NCI-H2029 (cell line): ENCODE measurements around the gene CAMK2A.

Experiments used
- DNase-seq: peaks from one replicate; lab custom pipeline; 2025; lab: John Stamatoyannopoulos, UW

The CAMK2A gene

DNA sequence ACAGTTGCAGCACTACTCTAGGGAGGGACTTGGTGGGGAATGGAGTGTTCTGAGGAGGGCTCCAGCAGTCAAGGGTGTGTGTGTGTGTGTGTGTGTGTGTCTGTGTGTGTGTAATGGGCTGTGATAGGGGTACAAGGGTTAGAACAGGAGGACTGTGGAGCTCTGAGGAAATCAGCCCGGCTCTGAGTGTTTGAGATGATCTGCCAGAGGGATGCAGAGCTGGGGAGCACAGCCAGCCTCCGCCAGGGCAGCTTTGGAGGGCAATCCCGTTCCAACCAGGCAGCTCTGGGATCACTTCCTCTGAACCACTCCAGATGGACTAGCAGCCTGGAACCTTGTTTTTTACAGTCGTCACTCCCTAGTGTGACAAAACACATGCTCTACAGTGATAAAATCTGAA lies 102.7 kb downstream of the CAMK2A start:
- no peak for DNase-seq

DNA sequence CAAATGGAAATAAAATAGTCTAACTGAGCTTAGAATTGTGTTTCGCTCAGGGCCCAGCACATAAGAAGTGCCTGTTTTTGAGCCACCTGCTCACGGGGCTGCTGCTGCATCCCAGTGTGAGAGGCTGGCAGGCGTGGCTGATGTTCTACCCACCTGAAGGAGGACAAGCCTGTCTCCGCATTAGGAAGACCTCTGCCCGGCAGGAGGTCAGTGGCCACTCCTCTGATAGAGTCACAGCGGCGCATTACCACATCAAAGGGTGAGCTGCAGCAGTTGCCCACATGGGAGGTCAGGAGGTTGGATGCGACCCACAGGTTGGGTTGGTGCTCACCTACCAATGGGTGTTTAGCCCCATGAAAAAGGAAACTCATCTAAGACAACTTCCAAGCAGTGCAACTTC lies 103.4 kb downstream of the CAMK2A start:
- no peak for DNase-seq

DNA sequence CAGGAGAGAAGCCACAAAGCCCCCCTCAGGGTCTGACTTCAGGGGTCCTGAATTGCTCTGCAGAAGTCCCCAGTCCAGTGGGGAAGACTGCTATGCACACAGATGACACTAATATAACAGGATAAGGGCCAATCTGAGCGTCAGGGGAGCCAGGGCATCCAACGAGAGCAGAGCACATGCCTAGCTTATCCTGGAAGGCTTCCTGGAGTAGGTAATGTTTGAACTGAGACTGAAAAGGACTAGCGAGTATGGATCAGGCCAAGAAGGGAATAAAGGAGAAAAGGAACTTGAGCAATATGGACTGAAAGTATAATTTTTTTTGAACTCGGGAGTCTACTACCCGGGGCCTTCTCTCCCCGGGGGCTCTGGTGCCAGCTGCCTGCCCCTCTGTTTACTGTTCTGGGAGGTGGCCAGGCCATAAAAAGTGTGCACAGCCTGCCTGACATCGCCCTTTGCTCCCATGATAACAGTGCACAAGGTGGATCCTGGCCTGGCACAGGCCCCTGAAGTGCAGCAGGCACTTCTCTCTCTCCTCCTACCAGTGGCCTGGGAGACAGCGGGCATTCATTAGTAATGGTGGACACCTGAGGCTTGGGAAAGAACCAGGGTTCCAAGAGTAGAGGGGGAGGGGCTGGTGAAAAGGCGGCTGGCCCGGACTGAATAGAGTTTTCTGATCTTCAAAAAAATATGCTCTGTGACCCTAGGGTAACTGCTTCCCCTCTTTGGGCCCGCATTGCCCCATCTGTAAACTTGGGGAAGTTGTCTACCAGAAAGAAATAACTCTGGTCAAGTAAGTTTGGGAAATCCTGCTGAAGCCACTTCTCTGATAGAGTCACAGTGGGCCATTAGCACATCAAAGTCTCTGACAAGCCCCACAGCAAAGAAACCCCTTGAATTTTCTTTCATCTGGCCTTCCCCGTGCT lies 104.3 kb downstream of the CAMK2A start:
- no peak for DNase-seq

DNA sequence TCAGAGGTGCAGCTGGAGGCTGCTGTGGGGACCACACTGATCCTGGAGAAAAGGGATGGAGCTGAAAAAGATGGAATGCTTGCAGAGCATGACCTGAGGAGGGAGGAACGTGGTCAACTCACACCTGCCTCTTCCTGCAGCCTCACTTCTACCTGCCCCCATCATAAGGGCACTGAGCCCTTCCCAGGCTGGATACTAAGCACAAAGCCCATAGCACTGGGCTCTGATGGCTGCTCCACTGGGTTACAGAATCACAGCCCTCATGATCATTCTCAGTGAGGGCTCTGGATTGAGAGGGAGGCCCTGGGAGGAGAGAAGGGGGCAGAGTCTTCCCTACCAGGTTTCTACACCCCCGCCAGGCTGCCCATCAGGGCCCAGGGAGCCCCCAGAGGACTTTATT lies 105.6 kb downstream of the CAMK2A start:
- no peak for DNase-seq

DNA sequence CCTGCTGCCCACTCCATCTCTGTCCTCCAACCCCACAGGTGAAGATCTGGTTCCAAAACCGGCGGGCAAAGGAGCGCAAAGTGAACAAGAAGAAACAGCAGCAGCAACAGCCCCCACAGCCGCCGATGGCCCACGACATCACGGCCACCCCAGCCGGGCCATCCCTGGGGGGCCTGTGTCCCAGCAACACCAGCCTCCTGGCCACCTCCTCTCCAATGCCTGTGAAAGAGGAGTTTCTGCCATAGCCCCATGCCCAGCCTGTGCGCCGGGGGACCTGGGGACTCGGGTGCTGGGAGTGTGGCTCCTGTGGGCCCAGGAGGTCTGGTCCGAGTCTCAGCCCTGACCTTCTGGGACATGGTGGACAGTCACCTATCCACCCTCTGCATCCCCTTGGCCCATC lies 106.1 kb downstream of the CAMK2A start:
- DNase-seq = no peak

DNA sequence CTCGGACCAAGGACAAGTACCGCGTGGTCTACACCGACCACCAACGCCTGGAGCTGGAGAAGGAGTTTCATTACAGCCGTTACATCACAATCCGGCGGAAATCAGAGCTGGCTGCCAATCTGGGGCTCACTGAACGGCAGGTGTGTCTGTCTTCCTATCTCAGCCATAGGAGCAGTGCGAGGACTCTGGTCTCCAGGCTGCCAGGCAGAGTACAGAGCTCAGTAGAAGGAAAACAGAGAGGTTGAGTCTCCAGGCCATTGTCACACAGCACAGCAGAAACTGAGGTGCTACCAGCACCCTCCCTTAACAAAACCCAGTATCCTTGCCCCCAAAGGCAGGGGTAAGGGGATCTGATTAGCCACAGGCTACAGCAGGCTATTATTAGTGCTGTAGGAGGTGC lies 106.8 kb downstream of the CAMK2A start:
- no peak for DNase-seq

DNA sequence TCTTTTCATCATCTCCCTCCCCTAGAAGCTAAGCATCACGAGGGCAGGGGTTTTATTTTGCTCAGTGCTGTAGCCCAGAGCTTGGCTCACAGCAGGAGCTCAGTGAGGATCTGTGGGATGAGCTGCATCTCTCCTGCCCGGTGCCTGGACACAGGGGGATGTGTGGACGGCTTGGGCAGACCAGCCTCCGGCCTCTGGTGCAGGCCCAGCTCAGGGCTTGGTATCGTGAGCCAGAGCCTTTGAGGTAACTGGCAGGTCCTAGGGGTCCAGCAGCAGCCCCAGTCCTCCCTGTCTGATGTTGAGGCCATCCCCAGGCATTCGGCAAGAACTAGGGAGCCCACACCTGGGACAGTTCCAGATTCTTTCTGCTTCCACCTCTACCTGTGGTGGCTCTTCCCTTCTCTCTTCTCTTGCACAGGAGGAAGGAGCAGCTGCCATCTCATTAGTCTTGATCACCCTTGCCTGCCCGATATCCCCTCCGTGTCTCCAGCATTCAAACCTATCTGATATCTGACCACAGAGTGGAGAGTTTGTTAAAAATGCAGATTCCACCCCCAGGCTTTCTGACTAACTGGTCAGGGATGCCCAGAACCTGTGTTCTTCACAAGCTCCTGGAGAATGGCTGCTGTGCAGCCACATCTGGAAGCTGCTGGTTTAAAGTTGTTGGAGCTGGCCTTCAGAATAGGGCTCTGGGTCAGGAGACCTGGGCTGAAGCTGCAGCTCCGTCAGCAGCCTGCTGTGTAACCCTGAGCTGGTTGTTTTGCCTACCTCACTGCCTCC lies 107.6 kb downstream of the CAMK2A start:
- no peak for DNase-seq

DNA sequence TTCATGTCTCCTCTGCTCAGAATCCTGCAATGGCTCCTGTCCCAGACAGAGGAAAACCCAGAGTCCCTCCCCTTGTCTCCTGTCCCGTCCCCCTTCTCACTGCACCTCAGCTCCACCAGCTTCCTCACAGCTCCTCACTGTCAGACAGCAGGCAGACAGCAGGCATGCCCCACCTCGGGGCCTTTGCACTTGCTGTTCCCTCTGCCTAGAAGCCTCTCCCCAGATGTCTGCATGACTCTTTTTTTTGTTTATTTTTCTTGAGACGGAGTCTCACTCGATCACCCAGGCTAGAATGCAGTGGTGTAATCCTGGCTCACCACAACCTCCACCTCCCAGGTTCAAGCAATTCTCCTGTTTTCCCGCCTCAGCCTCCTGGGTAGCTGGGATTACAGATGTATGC lies 108.5 kb downstream of the CAMK2A start:
- no peak for DNase-seq

DNA sequence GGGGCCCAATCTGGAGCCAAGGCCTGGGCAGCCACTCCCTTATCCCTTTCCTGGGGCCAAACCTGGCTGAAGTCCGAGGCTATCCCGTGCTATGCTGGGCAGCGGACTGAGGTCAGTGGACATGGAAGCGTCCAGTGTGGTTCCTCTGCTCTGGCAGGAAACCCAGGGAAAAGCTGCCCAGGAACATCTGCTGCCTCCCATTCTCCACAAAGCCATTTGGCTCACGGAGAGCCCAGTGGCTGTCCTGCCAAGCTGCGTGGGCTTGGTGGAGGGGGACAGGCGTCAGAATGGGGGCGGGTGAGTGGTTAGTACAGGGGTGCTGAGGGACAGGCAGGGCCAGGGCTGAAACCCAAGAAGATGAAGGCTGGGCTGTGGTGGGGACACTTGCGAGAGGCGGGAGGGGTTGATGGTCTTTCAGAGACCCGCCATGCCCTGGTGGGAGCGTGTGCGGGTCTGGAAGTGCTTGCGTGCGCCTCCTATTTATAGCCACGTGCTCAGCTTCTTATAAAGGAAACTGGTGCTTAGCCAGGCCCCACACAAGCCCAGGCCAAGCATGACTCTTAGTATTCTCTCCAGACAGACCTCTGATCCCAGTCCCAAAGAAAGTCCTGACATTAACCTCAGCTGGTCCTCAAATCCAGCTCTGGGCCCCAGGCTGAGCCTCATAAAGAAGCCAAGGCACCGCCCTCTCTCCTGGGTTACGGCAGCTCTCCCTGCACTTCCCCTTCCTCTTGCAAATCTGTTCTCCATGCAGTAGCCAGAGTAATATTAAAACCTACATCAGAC lies 109.1 kb downstream of the CAMK2A start:
- no peak for DNase-seq

DNA sequence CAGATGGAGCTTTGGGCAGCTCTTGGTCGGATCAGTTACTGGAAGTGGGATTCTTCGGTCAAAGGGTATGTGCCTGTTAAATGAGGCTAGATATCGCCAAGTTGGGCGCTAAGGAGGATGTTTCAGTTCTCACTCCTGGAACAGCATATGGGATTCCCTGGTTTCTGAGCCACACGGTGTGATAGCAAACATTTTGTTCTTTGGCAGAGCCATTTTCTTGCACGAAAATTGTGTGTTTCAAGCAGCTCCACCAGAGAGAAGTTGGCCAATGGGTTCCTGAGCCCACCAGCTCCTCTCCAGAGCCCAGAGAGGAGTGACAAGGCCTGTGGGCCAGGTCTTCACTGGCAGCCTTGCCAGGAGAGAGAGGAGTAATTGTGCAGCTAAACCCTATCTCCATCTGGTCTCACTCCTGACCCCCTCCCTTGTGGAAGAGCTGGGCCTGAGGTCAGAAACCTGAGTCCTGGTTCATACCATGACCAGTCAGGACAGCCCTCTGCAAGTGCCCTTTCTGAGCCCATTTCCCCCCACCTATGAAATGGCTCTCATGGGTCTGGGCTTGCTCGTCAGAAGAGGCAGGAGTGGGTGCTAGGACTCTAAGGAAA lies 110.5 kb downstream of the CAMK2A start:
- DNase-seq = no peak

DNA sequence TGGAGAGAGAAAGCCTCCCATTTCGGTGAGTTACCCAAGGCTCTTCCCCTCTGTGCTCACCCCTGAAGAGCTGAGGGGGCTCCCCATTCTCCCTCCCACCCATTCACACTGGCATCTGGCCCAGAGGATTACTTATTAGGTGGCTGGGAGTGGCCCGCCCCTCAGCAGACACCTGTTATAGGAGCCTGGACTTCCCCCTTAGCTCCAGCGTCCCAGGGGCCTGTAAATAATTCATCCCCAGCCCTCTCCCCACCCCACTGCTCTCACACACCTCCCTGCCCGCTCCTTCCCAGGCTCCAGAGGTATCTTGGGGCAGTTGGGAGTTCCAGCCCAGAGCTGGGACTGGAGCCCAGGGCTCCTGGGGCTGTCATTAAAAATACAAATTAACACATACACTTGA lies 111.3 kb downstream of the CAMK2A start:
- DNase-seq = no peak

DNA sequence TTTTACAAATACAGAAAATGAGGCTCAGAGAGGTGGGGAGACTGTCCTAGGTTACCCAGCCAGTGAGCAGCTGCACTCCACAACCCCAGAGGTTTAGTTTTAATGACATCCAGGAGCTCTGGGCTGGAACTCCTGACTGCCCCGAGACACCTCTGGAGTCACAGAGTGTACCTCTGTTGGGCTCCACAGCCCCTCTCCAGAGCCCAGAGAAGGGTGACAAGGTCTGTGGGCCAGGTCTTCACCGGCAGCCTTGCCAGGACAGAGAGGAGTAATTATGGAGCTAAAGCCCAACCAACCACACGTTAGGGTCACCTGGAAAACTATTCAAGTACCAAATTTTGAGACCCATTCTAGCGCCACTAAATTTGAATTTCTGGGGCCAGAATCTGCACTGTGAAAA lies 111.9 kb downstream of the CAMK2A start:
- no peak for DNase-seq

DNA sequence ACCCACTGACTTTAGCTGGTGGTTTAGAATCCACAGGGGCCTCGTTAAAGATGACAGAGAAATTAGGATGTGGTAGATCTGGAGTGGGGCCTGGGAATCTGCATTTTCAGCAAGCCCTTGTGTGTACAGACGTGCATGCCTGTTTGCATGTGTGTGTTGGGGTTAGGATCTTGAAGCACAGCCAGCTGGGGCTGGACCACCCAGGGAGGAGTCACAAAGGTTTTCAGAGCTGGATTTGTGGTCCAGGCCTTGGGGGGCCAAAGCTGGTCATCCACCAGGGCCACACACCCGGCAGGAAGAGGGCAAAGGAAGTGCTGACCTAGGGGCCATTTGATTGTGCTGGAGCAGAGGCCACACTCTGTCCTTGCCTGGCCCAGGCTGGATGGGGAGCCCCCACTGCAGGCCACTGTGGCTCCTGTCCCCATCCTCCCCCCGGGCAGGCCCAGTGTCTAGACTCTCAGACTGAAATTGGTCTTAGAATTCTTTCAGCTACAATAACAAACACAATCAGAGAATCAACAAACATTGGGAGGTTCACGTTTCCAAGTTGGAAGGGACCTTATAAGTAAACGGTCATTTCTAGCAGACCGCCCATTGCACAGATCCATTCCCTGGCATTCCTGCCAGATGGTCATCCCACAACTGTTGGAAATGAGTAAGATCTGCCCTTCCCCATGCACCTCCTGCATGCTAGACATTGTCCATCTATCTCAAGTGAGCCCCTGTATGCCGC lies 112.7 kb downstream of the CAMK2A start:
- DNase-seq = no peak

DNA sequence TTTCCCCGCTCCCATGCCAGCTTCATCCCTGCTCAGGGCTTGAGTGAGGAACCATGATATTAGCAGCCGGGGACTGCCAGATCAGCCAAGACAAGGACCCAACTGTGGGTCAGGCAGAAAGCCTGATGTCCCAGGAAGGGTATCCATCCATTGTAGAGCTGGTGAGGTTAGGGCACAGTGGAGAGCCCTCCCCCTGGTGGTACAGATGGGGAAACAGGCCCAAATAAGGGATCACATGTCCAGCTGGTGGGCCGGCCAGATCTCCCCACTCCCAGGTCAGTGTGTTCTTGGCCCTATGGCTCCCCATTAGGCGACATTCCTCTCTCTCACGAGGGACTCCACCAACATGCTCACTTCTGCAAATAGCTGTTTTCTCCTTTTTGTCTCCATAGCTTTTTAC lies 114.0 kb downstream of the CAMK2A start:
- no peak for DNase-seq

DNA sequence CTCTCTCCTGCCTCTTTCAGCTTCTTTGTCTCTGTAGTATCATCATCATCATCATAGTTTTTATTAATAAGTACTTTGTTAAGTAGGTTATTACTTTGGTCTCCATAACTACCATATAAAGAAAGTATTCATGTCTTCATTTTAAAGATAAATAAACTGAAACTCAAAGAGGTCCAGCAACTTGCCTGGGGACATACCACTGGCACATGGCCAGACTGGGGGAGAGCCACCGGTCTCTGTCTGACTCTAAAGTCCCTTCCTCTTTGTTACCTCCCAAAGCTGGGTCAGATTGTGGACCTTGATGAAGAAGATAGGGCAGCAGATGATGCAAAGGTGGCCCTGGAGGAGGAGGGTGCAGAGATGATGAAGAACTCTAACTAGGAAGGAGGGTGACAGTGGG lies 114.5 kb downstream of the CAMK2A start:
- DNase-seq = no peak

DNA sequence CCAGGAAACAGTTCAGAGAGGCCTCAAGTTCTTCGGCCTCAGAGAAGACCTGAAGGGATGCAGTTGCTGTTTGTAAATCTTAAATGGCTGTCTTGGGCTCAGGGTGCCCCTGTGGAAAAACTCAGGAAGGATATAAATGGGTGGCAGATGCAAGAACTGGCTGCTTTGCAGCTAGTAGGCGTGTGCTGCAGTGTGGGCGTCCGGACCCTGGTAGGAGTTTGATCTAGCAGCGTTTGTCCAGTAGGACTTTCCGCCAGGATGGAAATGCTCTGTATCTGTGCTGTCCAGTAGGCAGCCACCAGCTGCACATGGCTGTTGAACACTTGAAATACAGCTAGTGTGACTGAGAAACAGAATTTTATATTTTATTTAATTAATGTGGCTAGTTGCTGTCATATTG lies 115.3 kb downstream of the CAMK2A start:
- no peak for DNase-seq

DNA sequence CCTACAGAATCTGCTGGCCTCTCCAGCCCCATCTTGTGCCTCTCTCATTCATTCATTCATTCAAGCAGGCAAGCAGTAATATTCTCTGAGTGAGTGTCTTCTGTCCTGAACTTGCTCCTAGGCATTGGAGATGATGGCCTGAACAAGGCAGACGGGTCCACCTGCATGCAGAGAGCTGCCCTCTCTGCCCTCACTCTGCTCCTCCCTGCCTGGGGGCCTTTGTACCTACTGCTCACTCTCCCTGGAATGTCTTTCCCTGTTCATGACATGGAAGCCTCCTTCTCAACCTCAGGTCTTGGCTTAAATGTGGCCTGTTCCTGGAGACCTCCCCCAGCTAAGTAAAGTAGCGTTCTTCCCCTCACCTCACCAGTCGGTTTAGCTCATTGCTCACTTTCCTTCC lies 116.4 kb downstream of the CAMK2A start:
- no peak for DNase-seq

DNA sequence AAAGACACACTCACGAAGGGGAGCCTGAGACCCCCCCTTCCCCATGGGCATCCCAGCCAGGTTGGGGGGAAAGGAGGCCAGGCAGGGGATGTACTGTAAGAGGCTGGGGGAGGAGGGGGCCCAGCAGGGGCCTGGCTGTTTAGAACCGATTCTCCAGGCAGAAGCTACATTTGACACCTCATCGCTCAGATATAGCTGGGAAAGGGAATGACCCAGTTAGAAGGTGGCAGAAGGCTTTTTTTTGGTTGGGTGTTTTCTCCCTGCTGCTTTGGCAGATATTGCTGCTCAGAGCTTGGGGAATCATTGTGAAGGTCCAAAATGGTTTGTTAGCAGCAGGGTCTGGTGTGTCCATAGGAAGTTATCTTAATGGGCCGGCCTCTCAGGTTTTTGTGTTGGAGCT lies 117.0 kb downstream of the CAMK2A start:
- no peak for DNase-seq

DNA sequence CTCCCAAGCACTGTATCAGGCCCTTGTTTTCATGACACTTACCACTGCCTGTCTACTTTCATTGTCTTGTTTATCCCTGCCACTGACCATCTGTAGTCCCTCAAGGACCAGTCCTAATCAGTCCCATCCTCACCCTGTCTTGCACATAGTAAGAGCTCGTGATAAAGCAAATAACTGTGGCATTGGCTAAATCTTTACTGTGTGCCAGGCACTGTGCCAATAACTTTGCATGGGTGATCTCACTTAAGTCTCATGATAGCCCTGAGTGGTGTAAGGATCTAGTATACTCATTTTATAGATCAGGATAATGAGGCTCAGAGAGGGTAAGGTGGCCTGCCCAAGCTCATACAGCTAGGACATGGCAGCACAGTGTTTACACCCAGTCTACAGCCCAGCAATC lies 117.4 kb downstream of the CAMK2A start:
- DNase-seq = no peak
